GM19240 (cell line): ENCODE results near the gene HOGA1.
"Not testable (repeated sequence)": the region's sequence is repeated elsewhere in the genome, so short reads cannot be mapped to it uniquely, and the experiment has no call there.

Source experiments
- DNase-seq: peaks from one replicate; pipeline ENCODE4 v3.0.0; 2011; ENCODE audit warnings: low spot score; ENCODE audit not compliant: insufficient read length

HOGA1 gene

GRCh38 chr10:97554336-97554735 is 29.9 kb upstream of the HOGA1 start:
- DNase-seq = not testable (repeated sequence)

DNA sequence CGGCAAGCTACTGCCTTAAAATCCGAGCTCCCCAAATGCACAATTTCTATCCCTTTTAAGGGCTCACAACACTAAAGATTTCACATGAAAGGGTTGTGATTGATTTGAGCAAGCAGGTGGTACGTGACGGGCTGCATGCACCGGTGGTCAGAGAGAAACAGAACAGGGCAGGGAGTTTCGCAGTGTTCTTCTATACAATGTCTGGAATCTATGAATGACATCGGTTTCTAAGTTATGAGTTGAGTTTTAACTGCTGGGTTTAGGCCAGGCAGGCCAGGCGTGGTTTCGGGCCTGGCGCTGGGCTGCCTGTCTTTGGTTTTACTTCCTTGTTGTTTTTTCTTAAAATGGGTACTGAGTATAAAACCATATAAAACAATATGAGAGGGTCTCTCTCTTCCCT is 28.6 kb upstream of the HOGA1 start:
- not testable (repeated sequence) for DNase-seq

DNA sequence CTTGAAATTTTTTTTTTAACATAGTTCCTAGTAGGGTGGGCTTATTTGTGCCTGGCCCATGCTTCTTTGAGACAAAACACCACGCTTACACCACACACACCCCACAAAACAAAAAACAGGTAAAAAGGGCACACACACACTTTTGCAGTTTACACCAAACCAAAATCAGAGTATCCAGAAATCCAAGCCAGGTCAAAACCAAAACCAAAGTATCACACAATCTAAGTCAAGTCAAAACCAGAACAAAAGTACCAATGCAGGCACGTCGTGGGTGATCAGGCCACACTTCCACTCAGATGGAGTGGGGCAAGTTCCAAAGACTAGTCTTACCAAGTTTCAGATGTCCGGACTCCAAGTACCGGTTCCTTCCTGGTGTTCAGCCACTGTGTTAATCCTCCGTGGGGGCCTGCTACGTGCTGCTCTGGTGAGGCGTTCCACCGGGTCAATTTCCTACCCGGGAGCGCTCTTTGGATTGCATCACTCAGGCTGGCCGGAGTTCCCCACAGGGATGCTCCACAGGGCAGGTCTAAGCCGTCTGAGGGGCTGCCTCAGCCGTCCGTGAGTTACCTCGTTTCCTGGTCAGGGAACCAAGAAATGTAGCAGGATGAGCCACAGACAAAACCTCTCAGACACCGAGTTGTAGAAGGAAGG is 23.3 kb upstream of the HOGA1 start:
- DNase-seq = not testable (repeated sequence)

GRCh38 chr10:97561386-97562077 is 22.7 kb upstream of the HOGA1 start:
- DNase-seq = not testable (repeated sequence)

DNA sequence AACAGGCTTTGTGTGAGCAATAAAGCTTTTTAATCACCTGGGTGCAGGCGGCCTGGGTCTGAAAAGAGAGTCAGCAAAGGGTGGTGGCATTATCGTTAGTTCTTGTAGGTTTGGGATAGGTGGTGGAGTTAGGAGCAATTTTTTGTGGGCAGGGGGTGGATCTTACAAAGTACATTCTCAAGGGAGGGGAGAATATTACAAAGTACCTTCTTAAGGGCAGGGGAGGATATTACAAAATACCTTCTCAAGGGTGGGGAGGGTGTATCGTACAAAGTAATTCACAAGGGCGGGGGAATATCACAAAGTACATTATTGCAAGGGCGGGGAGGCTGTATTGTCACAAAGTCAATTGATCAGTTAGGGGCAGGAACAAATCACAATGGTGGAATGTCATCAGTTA is 21.9 kb upstream of the HOGA1 start:
- not testable (repeated sequence) for DNase-seq

DNA sequence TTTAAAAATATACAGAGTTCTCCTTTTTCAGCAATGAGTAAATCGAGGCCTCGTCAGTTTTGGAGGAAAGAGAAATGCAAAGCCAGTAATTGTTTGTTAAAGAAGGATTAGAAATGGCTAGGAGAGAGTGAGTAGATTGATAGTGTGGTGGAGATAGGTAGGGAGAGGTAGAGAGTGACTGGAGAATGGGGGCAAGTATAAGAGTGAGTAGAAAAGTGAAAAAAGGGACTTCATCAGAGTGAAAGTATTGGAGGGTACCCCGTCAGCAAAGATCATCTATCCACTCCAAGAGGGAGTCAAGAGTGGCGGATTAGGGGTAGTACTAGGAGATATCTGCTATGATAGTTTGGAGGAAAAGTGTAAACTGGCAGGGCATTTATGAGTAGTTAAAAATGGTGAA is 20.9 kb upstream of the HOGA1 start:
- no peak for DNase-seq

DNA sequence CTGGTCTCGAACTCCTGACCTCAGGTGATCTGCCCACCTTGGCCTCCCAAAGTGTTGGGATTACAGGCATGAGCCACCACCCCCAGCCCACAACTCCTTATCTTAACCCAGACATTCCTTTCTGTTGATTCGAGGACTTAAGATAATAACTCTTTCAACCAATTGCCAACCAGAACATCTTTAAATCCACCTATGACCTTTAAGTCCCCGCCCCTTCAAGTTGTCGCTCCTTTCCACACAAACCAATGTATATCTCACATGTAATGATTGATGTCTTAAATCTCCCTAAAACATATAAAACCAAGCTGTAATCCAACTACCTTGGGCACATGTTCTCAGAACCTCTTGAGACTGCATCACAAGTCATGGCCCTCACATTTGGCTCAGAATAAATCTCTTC is 19.4 kb upstream of the HOGA1 start:
- no peak for DNase-seq

DNA sequence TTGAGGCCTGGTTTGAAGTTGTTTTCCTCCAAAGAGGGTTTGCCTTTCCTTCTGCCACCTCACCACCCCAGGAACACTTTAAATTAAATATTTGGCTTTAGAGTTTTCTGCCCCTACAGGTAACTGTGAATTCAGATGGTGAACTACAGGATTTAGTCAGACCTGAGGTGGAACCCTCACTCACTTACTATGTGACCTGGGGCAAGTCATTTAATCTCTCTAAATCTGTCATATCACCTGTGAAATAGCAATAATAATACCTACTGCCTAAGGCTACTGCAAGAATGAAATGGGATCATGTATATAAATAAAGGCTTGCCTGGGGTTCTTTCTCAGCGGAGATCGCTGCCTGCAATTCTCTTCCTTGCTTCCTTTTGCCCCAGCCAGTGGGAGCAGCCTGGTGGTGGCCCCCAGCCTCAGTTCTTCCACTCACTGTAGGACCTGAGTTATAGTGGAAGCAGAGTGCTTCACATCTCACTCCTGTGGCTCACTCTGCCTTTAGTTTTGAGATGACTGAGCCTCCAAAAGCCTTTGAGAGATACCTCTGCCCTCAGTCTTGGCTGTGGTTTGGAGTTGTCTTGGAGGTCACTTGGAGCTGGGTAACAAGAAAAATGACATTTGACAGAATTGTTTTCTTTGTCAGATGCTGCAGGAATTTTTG is 17.7 kb upstream of the HOGA1 start:
- DNase-seq = no peak

GRCh38 chr10:97567891-97568290 is 16.3 kb upstream of the HOGA1 start:
- DNase-seq = no peak

DNA sequence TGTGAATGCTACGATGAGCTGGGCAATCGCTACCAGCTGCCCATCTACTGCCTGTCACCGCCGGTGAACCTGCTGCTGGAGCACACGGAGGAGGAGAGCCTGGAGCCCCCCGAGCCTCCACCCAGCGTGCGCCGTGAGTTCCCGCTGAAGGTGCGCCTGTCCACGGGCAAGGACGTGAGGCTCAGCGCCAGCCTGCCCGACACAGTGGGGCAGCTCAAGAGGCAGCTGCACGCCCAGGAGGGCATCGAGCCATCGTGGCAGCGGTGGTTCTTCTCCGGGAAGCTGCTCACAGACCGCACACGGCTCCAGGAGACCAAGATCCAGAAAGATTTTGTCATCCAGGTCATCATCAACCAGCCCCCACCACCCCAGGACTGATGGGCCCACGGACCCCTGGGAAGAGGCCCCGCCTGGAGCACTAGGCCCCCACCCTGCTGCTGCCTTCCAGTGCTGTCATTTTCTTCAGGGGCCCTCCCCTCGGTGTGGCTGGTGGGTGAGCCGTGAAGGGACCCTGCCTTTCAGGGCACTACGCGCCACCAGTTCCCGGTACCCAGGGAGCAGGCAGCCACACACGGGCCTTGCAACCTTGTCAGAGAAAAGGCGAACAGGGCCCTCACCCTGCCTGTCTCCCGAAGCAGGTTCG is 13.9 kb upstream of the HOGA1 start:
- DNase-seq = no peak

GRCh38 chr10:97570789-97571471 is 13.3 kb upstream of the HOGA1 start:
- no peak for DNase-seq

- no peak for DNase-seq
Observed at GRCh38 chr10:97571622-97572021, 12.6 kb upstream of the HOGA1 start.

- peak; percentile 78 for DNase-seq
Observed at GRCh38 chr10:97572214-97572989, 11.8 kb upstream of the HOGA1 start, which contains the start of gene ANKRD2. TSS of gene ANKRD2 (plus strand) at chr10:97572779. CDS start at chr10:97572789, 10 bp downstream.

GRCh38 chr10:97573021-97573420 is 11.2 kb upstream of the HOGA1 start:
- no peak for DNase-seq

DNA sequence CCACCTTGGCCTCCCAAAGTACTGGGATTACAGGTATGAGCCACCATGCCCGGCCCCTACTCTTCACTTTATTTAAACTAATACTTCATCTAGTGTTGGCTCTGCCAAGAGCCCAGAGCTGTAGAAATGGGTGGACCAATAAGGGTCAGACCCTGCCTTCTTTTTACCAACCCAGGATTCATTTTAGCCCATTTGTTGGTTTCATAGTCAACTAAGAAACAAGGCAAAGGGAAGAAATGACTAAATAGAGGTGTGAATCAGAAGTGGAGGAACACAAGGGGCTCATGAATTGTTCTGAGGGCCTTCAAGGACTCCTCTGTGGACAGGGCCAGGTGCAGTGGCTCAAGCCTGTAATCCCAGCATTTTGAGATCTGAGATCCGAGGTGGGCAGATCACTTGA is 10.5 kb upstream of the HOGA1 start:
- DNase-seq = no peak

GRCh38 chr10:97574374-97575126 is 9.6 kb upstream of the HOGA1 start:
- DNase-seq = no peak

GRCh38 chr10:97575127-97575668 is 9.0 kb upstream of the HOGA1 start:
- DNase-seq = no peak

DNA sequence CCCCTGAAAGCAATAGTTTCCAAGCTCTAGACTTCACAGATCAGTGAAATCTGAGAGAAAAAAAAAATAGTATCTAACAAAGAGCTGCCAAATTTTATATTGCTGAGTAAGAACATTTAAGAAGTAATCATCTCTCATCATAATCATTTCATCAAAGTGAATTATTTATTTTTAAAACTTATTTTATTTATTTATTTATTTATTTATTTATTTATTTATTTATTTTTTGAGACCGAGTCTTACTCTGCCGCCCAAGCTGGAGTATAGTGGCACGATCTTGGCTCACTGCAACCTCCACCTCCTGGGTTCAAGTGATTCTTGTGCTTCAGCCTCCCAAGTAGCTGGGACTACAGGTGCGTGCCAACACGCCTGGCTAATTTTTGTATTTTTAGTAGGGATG is 7.7 kb upstream of the HOGA1 start:
- DNase-seq = not testable (repeated sequence)

- DNase-seq = no peak
Observed at GRCh38 chr10:97577701-97578100, 6.5 kb upstream of the HOGA1 start.
